ENCODE measurements around the gene SMIM36.
A peak's percentile ranks its signal among the peaks of the same experiment; 100 is the strongest.
"Not testable (repeated sequence)": the region's sequence is repeated elsewhere in the genome, so short reads cannot be mapped to it uniquely, and the experiment has no call there.

The SMIM36 gene

DNA sequence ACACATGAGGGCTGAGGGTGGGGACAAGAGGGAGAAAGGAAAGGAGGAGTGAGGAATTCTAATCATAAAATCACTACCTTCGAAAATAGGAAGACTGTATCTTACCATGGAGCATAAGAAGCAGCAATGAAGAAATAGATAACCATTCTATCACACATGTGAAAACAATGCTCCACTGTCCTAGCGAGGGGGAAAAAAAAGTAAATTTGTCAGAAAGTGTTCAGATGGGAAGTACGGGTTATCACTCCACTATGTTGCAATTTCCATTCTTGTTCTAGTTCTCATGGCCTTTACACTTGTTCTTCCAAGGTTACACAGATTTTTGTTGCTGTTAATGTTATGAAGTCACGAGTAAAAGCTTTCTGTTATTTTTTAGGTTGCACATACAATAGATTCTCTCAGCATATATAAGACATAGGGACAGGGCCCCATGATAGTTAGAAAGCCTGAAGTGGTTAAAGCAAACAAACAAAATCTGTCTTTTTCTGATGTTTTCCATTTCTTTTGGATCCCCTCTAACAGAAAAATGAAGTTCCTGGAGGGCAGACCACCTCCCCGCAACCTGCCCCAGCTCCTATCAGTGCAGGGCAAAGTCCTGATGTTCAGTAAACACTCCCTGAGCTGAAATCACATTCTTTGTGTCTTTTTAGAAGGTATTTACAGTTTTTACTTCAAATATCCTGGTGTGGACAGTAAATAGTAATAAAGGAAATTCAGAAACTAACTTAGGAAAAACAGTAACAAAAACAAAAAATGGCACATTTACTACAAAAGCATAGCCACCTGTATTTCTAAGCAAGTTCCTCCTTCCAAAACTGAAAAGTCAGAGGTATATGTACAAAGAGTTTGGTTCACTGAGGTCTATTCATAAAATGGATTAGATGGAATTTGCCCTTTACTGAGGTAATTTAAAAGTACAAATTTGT, 103.3 kb downstream of the SMIM36 start:
- TF ChIP-seq ZFX (IDR thresholded peaks at IDR 0.05; ENCODE audit: borderline replicate concordance) (no peak), CTCF (IDR thresholded peaks at IDR 0.05) (no peak)

DNA sequence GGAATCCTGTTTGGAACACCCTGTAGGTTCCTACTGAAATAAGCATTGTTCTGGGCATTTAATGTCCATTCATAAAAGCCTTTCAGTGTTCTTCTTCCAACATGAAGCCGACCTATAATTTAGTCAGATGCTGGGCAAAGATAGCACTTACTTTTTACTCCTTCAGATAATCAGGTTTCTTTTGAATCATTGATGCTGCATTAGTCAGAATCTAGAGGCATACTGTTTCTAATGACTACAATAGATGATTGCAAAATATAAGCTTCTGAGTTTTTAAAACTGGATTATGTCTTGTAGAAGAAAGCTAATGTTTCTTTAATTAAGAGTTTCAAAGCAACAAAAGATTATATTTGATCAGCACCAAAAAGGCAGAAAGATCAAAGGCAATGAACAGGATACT, 105.7 kb downstream of the SMIM36 start:
- no peak for TF ChIP-seq ZFX (IDR thresholded peaks at IDR 0.05; ENCODE audit: borderline replicate concordance)
- TF ChIP-seq CTCF (IDR thresholded peaks at IDR 0.05), result no peak
- no peak overlapping the region for H3K27ac ChIP-seq

More for the DNA sequence above, 103.3 kb downstream of the SMIM36 start:
- H3K27ac ChIP-seq, result no peak overlapping the region

DNA sequence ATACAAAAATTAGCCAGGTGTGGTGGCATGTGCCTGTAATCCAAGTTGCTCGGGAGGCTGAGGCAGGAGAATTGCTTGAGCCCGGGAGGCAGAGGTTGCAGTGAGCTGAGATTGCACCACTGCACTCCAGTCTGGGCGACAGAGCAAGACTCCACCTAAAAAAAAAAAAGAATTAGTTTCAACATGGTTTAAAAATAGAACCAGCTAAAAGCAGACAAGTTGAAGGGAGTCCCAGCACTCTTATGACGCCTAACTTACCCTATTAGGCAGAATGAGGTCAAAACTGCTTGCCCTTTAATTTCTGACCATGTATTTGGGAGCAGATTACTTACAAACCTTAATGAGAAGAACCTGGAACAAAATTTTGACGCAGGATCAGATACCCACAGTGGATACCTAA, 107.1 kb downstream of the SMIM36 start:
- not testable (repeated sequence) for H3K27ac ChIP-seq

- H3K27ac ChIP-seq, result peak overlapping the region; percentile 38
- TF ChIP-seq ZFX (IDR thresholded peaks at IDR 0.05; ENCODE audit: borderline replicate concordance) (no peak), CTCF (IDR thresholded peaks at IDR 0.05) (no peak)
Observed at GRCh38 chr17:55402374-55402773, 108.9 kb downstream of the SMIM36 start.

Data from 22Rv1 (cell line).